Cerebellar cortex (tissue), 1 donor: ENCODE measurements around the gene SPRED2.

Experiments used
- DNase-seq: peaks from one replicate; pipeline ENCODE4 v3.0.0-alpha.2; 2015; ENCODE audit warnings: low spot score

The SPRED2 gene

GRCh38 chr2:65415091-65415490 lies 17.3 kb downstream of the SPRED2 start:
- DNase-seq = no peak

GRCh38 chr2:65413610-65414009 lies 18.8 kb downstream of the SPRED2 start:
- no peak for DNase-seq

- DNase-seq = no peak
Measured at GRCh38 chr2:65413106-65413505, 19.3 kb downstream of the SPRED2 start.

- DNase-seq = no peak
Measured at GRCh38 chr2:65411056-65411795, 21.2 kb downstream of the SPRED2 start.

GRCh38 chr2:65409045-65409444 lies 23.4 kb downstream of the SPRED2 start:
- no peak for DNase-seq

GRCh38 chr2:65407240-65407639 lies 25.2 kb downstream of the SPRED2 start:
- no peak for DNase-seq

GRCh38 chr2:65404988-65405697 lies 27.3 kb downstream of the SPRED2 start:
- DNase-seq = no peak

- no peak for DNase-seq
Measured at GRCh38 chr2:65403529-65403915, 28.9 kb downstream of the SPRED2 start.

- DNase-seq = no peak
Measured at GRCh38 chr2:65402780-65403528, 29.4 kb downstream of the SPRED2 start.

- no peak for DNase-seq
Measured at GRCh38 chr2:65402323-65402722, 30.1 kb downstream of the SPRED2 start.

- no peak for DNase-seq
Measured at GRCh38 chr2:65397122-65397521, 35.3 kb downstream of the SPRED2 start.

- no peak for DNase-seq
Measured at GRCh38 chr2:65396348-65397026, 35.9 kb downstream of the SPRED2 start.

GRCh38 chr2:65395621-65396347 lies 36.6 kb downstream of the SPRED2 start:
- DNase-seq = no peak

GRCh38 chr2:65393743-65394422 lies 38.5 kb downstream of the SPRED2 start:
- no peak for DNase-seq

- no peak for DNase-seq
Measured at GRCh38 chr2:65393046-65393445, 39.4 kb downstream of the SPRED2 start.

GRCh38 chr2:65392609-65393008 lies 39.8 kb downstream of the SPRED2 start:
- no peak for DNase-seq

- no peak for DNase-seq
Measured at GRCh38 chr2:65390134-65390533, 42.3 kb downstream of the SPRED2 start.

- DNase-seq = no peak
Measured at GRCh38 chr2:65389476-65389875, 42.9 kb downstream of the SPRED2 start.

GRCh38 chr2:65388596-65389390 lies 43.6 kb downstream of the SPRED2 start:
- DNase-seq = no peak

GRCh38 chr2:65388051-65388531 lies 44.3 kb downstream of the SPRED2 start:
- no peak for DNase-seq
